ENCODE measurements around the gene ARHGEF2.

The ARHGEF2 gene

GRCh38 chr1:155971910-155972809 is 6.2 kb downstream of the ARHGEF2 start:
- no peak for DNase-seq (ENCODE audit: low read depth in 3 of 3, low spot score in 1 of 3)

DNA sequence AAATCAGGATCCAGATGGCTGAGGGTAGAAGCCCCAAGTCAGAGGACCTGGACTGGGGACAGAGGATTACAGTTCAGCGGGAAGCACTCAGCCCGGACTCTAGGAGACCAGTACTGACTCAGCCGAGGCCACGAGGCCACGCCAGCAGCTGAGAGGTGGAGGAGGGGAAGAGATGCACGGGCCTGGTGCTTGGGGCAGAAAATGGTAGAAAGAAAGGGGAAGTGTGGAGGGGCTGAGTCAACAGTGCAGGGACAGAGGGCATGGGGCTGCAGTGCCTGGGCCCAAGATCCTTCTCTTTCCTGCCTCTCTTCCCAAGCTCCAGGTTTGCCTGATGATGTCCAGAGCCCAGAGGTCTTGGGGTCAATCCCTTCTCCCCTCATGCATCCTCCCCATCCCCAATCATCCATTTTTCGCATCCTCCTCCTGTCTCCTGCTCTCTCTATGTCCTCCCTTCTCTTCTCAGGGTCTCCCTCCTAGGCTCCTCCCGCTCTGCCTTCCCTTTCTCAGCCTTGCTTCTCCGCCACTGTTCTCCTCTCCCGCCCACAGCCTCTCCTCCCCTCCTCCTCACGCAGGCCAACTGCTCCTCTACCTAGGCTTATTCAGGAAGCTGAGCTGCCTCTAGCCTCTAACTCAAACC is 7.7 kb downstream of the ARHGEF2 start:
- DNase-seq (ENCODE audit: low read depth in 3 of 3, low spot score in 1 of 3), result no peak

DNA sequence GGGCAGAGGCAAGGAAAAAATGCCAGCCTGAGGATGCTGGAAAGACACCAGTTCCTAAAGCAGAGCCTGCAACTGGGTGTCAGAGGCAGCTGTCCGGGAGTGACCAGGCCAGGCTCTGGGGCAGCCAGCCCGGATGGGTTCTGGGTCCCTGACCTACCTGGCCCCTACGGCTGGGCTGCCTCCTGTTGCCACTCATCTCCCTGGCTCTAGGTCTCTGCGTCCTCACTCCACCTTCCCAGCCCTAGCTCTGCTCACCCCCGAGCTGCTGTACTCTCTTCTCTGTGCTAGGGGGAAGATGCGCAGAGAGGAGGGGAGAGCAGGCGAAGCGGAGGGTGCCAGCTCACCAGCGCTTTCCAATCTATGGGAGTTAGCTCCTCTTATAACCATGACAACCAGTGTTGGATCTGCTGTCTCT is 9.0 kb downstream of the ARHGEF2 start:
- no peak for DNase-seq (ENCODE audit: low read depth in 3 of 3, low spot score in 1 of 3)

DNA sequence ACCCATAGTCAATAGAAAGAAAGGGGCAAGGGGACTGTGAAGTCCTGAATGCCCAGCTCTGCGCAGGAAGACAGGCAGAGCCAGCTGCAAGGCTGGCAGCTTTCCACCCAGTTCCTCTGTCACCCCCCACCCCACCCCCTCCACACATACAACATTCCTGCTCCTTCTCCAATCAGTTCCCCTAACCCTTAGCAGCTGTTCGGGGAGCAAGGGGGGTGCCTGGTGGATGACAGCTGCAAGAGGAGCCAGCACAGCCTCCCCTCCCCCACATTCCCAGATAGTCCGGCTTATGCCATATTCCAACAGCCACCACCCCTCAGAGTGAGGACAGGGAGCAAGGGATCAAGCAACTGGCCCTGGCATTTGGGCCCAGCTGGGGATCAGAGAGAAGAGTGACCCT is 9.7 kb downstream of the ARHGEF2 start:
- no peak for DNase-seq (ENCODE audit: low read depth in 3 of 3, low spot score in 1 of 3)

GRCh38 chr1:155968051-155968400 is 10.3 kb downstream of the ARHGEF2 start:
- no peak for DNase-seq (ENCODE audit: low read depth in 3 of 3, low spot score in 1 of 3)

- no peak for DNase-seq (ENCODE audit: low read depth in 3 of 3, low spot score in 1 of 3)
Observed at GRCh38 chr1:155967341-155968050, 10.9 kb downstream of the ARHGEF2 start.

GRCh38 chr1:155966750-155967149 is 11.6 kb downstream of the ARHGEF2 start:
- no peak for DNase-seq (ENCODE audit: low read depth in 3 of 3, low spot score in 1 of 3)

DNA sequence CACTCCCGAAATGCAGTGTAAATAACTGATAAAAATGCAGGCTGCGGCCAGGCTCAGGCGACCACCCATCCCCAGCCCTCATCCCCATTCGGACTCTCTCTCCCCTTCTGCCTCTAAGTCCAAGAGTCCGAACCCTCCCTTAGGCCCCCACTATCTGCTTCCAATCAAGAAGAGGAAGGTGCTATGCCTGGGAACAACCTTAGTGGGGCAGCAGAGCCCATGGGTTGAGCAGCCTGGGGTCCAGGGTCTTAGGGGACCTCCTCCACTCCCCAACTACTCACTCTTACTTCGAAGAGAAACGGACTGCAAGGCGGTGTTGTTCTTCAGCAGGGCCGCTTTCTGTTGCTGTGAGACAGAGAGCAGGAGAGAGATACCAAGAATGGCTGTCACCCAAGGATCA is 12.2 kb downstream of the ARHGEF2 start:
- DNase-seq (ENCODE audit: low read depth in 3 of 3, low spot score in 1 of 3), result no peak

GRCh38 chr1:155964193-155964592 is 14.2 kb downstream of the ARHGEF2 start:
- no peak for DNase-seq (ENCODE audit: low read depth in 3 of 3, low spot score in 1 of 3)

- no peak for DNase-seq (ENCODE audit: low read depth in 3 of 3, low spot score in 1 of 3)
Observed at GRCh38 chr1:155962599-155963211, 15.6 kb downstream of the ARHGEF2 start.

GRCh38 chr1:155961937-155962336 is 16.4 kb downstream of the ARHGEF2 start:
- no peak for DNase-seq (ENCODE audit: low read depth in 3 of 3, low spot score in 1 of 3)

- DNase-seq (ENCODE audit: low read depth in 3 of 3, low spot score in 1 of 3), result no peak
Observed at GRCh38 chr1:155960081-155960745, 18.1 kb downstream of the ARHGEF2 start.

- no peak for DNase-seq (ENCODE audit: low read depth in 3 of 3, low spot score in 1 of 3)
Observed at GRCh38 chr1:155957411-155957915, 20.9 kb downstream of the ARHGEF2 start.

GRCh38 chr1:155954645-155955044 is 23.7 kb downstream of the ARHGEF2 start:
- DNase-seq (ENCODE audit: low read depth in 3 of 3, low spot score in 1 of 3), result no peak

GRCh38 chr1:155952505-155952890 is 25.8 kb downstream of the ARHGEF2 start:
- DNase-seq (ENCODE audit: low read depth in 3 of 3, low spot score in 1 of 3), result no peak

- DNase-seq (ENCODE audit: low read depth in 3 of 3, low spot score in 1 of 3), result no peak
Observed at GRCh38 chr1:155951753-155952504, 26.4 kb downstream of the ARHGEF2 start.

DNA sequence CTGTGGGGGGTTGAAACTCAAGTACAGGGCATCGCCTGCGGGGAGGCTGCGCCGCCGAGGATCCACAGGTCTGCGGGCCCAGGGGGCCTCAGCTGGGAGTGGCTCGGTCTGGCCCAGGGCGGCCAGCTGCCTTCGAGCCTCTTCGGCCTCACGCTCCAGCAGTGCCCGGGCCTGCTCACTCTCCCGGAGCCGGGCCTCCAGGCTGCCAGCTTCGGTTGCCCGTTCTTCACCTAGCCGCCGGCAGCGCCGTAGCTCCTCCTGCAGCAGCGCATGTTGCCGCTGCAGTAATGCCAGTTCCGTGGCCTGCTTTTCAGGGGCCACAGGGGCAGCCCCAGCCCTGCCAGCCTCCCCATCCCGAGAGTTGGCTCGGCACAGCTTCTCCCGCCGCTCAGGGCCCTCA is 27.5 kb downstream of the ARHGEF2 start:
- no peak for DNase-seq (ENCODE audit: low read depth in 3 of 3, low spot score in 1 of 3)

GRCh38 chr1:155947741-155948140 is 30.6 kb downstream of the ARHGEF2 start:
- no peak for DNase-seq (ENCODE audit: low read depth in 3 of 3, low spot score in 1 of 3)

GRCh38 chr1:155947292-155947691 is 31.1 kb downstream of the ARHGEF2 start:
- no peak for DNase-seq (ENCODE audit: low read depth in 3 of 3, low spot score in 1 of 3)

DNA sequence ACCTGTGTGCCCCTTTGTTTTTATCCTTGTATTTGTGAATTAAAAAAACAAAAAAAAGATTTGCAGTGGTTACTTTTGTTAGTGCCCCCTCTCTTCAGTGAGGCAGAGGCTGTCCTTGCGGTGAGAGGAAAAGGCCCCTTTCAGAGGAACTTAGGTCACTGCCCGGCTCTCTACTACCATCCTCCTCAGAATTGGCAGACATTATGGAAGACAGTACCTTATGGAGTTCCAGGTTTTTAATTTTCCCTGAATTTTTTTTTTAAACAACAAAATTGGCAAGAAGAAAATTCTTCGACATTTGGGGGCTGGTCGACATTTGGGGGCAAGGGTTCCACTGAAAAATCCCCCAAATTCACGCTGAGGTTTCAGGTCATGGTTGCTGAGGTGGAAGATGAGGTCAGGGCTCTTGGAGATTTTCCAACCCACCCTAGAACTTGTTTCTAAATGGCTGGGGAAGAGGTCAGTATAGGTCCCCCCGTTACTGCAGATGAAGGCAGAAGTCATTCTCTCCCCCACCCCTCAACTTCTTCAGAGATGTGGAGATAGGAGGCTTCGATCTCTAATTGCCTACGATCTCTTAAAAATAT is 31.6 kb downstream of the ARHGEF2 start:
- no peak for DNase-seq (ENCODE audit: low read depth in 3 of 3, low spot score in 1 of 3)
